H1 (cell line): ENCODE results near the gene KRTAP5-1. TPM values are rescaled to one million over a fixed set of nuclear protein-coding genes. Genes with fewer than 3 reads are reported as not detected.

Source experiments
- CTCF ChIA-PET: fragments of 300-600 bp; sonication (Branson Sonifier 250); formaldehyde crosslinking; loops from one replicate; lab custom pipeline; 2021; ENCODE audit not compliant: partially characterized antibody; lab: Charles Lee
- POLR2A ChIA-PET: fragments of 300-600 bp; sonication (Branson Sonifier 250); formaldehyde crosslinking; loops from one replicate; lab custom pipeline; 2021; ENCODE audit warnings: inconsistent platforms; ENCODE audit not compliant: partially characterized antibody; lab: Charles Lee
- DNase-seq, 2 experiments: peaks; one replicate each; pipeline versions ENCODE4 v3.0.0 to v3.0.0-alpha.2; 2010 to 2022; ENCODE audit warnings: low spot score in 2 of 2, low read depth in 1 of 2, mixed read lengths in 1 of 2
- FAIRE-seq: peaks from 2 replicates; lab custom pipeline; 2011; peaks lifted over from hg19 to GRCh38; lab: Jason Lieb, UNC
- H2AFZ ChIP-seq: 2 replicates; pipeline ENCODE4 v1.8.1; 2012; ENCODE audit warnings: low read length, inconsistent platforms
- H2AK5ac ChIP-seq: 2 replicates; pipeline ENCODE4 v1.6.1; 2013; ENCODE audit warnings: low read depth, low read length
- H2BK120ac ChIP-seq: replicated peaks from 2 replicates; pipeline ENCODE3; 2013; ENCODE audit warnings: low read depth, low read length, inconsistent platforms
- H2BK12ac ChIP-seq: 2 replicates; pipeline ENCODE4 v1.6.1; 2013; ENCODE audit warnings: low read depth, low read length
- H2BK15ac ChIP-seq: 2 replicates; pipeline ENCODE4 v1.6.1; 2013; ENCODE audit warnings: low read length
- H2BK20ac ChIP-seq: 2 replicates; pipeline ENCODE4 v1.6.1; 2013; ENCODE audit warnings: low read length
- H2BK5ac ChIP-seq: 2 replicates; pipeline ENCODE4 v1.6.1; 2013; ENCODE audit warnings: low read depth, low read length
- H3K14ac ChIP-seq: 2 replicates; pipeline ENCODE4 v1.6.1; 2013; ENCODE audit warnings: inconsistent platforms; ENCODE audit not compliant: insufficient read length
- H3K18ac ChIP-seq: 2 replicates; pipeline ENCODE4 v1.6.1; 2013; ENCODE audit warnings: low read length; ENCODE audit errors: extremely low read depth
- H3K23ac ChIP-seq: 2 replicates; pipeline ENCODE4 v1.6.1; 2013; ENCODE audit warnings: inconsistent platforms; ENCODE audit not compliant: insufficient read length
- H3K23me2 ChIP-seq: 2 replicates; pipeline ENCODE4 v1.6.1; 2013; ENCODE audit warnings: low read depth, low read length
- H3K27ac ChIP-seq: 2 replicates; pipeline ENCODE4 v1.6.1; 2011; ENCODE audit warnings: low read depth, low read length, inconsistent platforms
- H3K27me3 ChIP-seq, 4 experiments: replicated peaks in 1 of 4; 1 replicate in 1 of 4; 2 replicates in 3 of 4; pipeline versions ENCODE4 v1.6.1 to v1.8.1; 2011 to 2013; ENCODE audit warnings: low read length in 3 of 4, mild to moderate bottlenecking in 3 of 4, inconsistent platforms in 2 of 4, mixed read lengths in 2 of 4, moderate library complexity in 1 of 4; ENCODE audit not compliant: control insufficient read depth in 3 of 4, insufficient read depth in 3 of 4; ENCODE audit errors: extremely low read depth in 1 of 4
- H3K36me3 ChIP-seq, 4 experiments: 2 replicates each; pipeline versions ENCODE4 v1.6.1 to v1.8.1; 2011 to 2013; ENCODE audit warnings: mild to moderate bottlenecking in 4 of 4, low read length in 3 of 4, moderate library complexity in 2 of 4, control low read depth in 1 of 4, inconsistent platforms in 1 of 4; ENCODE audit not compliant: insufficient read depth in 4 of 4, control insufficient read depth in 2 of 4
- H3K4ac ChIP-seq: replicated peaks from 2 replicates; pipeline ENCODE3; 2013; ENCODE audit warnings: low read length, low read depth, mixed read lengths, inconsistent platforms; ENCODE audit not compliant: insufficient read length
- H3K4me1 ChIP-seq, 4 experiments: replicated peaks in 1 of 4; 1 replicate in 1 of 4; 2 replicates in 3 of 4; pipeline versions ENCODE4 v1.6.1 to v1.8.1; 2011 to 2013; ENCODE audit warnings: low read length in 3 of 4, inconsistent platforms in 2 of 4, mixed read lengths in 1 of 4; ENCODE audit not compliant: insufficient read depth in 4 of 4, control insufficient read depth in 3 of 4
- H3K4me2 ChIP-seq, 2 experiments: 2 replicates each; pipeline versions ENCODE4 v1.6.1 to v1.8.1; 2011 to 2013; ENCODE audit warnings: low read depth in 2 of 2, low read length in 2 of 2, control low read depth in 1 of 2, inconsistent platforms in 1 of 2, mild to moderate bottlenecking in 1 of 2; ENCODE audit not compliant: insufficient read depth in 1 of 2
- H3K4me3 ChIP-seq, 4 experiments: fragments of 200-600, 300-600 bp in 1 of 4; sonication (generic), shearing (Covaris generic), sonication (Bioruptor Twin) in 1 of 4; 2 replicates each; pipeline versions ENCODE4 v1.5.1 to v1.8.1; 2011 to 2016; ENCODE audit warnings: low read length in 4 of 4, low read depth in 3 of 4, control low read depth in 2 of 4, inconsistent platforms in 2 of 4, mild to moderate bottlenecking in 2 of 4, mixed read lengths in 1 of 4, moderate library complexity in 1 of 4; ENCODE audit not compliant: insufficient read depth in 2 of 4; ENCODE audit errors: extremely low read depth in 1 of 4
- H3K56ac ChIP-seq: replicated peaks from 2 replicates; pipeline ENCODE3; 2013; ENCODE audit warnings: low read depth, mild to moderate bottlenecking, mixed read lengths, low read length, inconsistent platforms; ENCODE audit not compliant: insufficient read length
- H3K79me1 ChIP-seq: 2 replicates; pipeline ENCODE4 v1.6.1; 2013; ENCODE audit warnings: low read depth, low read length, control low read depth
- H3K79me2 ChIP-seq, 2 experiments: 2 replicates each; pipeline versions ENCODE4 v1.6.1 to v1.8.1; 2012 to 2013; ENCODE audit warnings: low read length in 2 of 2, mild to moderate bottlenecking in 2 of 2, inconsistent platforms in 1 of 2; ENCODE audit not compliant: insufficient read depth in 2 of 2, control insufficient read depth in 1 of 2
- H3K9ac ChIP-seq, 4 experiments: replicated peaks in 1 of 4; 1 replicate in 1 of 4; 2 replicates in 3 of 4; pipeline versions ENCODE4 v1.6.1 to v1.8.1; 2011 to 2013; ENCODE audit warnings: low read depth in 3 of 4, low read length in 3 of 4, control low read depth in 2 of 4, mild to moderate bottlenecking in 2 of 4, moderate library complexity in 2 of 4, inconsistent platforms in 1 of 4; ENCODE audit errors: extremely low read depth in 1 of 4
- H3K9me3 ChIP-seq, 2 experiments: 2 replicates each; pipeline versions ENCODE4 v1.6.1 to v1.8.1; 2012 to 2013; ENCODE audit warnings: mild to moderate bottlenecking in 2 of 2, moderate library complexity in 2 of 2, control low read depth in 1 of 2, inconsistent platforms in 1 of 2, low read depth in 1 of 2, low read length in 1 of 2, mixed read lengths in 1 of 2; ENCODE audit not compliant: insufficient read depth in 2 of 2
- H4K20me1 ChIP-seq, 2 experiments: replicated peaks in 1 of 2; 2 replicates each; pipeline versions ENCODE3 to v1.8.1; 2011 to 2013; ENCODE audit warnings: inconsistent platforms in 2 of 2, low read length in 2 of 2, mild to moderate bottlenecking in 1 of 2; ENCODE audit not compliant: insufficient read depth in 2 of 2, control insufficient read depth in 1 of 2
- H4K5ac ChIP-seq: 2 replicates; pipeline ENCODE4 v1.6.1; 2013; ENCODE audit warnings: low read length, low read depth, mixed read lengths, inconsistent platforms; ENCODE audit not compliant: insufficient read length
- H4K8ac ChIP-seq: 2 replicates; pipeline ENCODE4 v1.8.0; 2013; ENCODE audit warnings: mild to moderate bottlenecking, moderate library complexity, low read length, inconsistent platforms; ENCODE audit not compliant: insufficient read depth; ENCODE audit errors: extremely low read depth
- H4K91ac ChIP-seq: replicated peaks from 2 replicates; pipeline ENCODE3; 2013; ENCODE audit warnings: low read length, mixed read lengths, inconsistent platforms; ENCODE audit not compliant: insufficient read length
- NANOG ChIP-seq: IDR thresholded peaks from 2 replicates; pipeline ENCODE4 v1.6.1; 2011; ENCODE audit warnings: low read length, low read depth, mild to moderate bottlenecking, inconsistent platforms; ENCODE audit not compliant: insufficient read depth, poor library complexity, severe bottlenecking
- WGBS, 2 experiments: shearing (Covaris generic) in 1 of 2; methylation state at CpG; one replicate each; pipeline versions ENCODE4 v1.1.6 to v1.1.7; 2013 to 2015; ENCODE audit warnings: low lambda C conversion rate in 2 of 2, mixed read lengths in 2 of 2, inconsistent platforms in 1 of 2, low coverage in 1 of 2, missing lambda C conversion rate in 1 of 2; ENCODE audit not compliant: insufficient replicate concordance in 2 of 2, insufficient coverage in 1 of 2, insufficient read length in 1 of 2; ENCODE audit errors: extremely low coverage in 1 of 2, missing lambda C conversion rate in 1 of 2; 5-methylcytosine and 5-hydroxymethylcytosine counted together
- polyA plus RNA-seq, 7 experiments: library from polyadenylated mRNA; depleted of rRNA in 3 of 7; stranded (reverse) in 5 of 7; unstranded in 2 of 7; fragments of >200 nt in 5 of 7; fragments of 200-250 nt in 2 of 7; gene quantifications; 1 replicate in 5 of 7; 2 replicates in 1 of 7; 4 replicates in 1 of 7; pipeline versions ENCODE4 v1.2.1 to v1.2.3, GENCODE V29; 2011 to 2013; ENCODE audit warnings: missing spikeins in 2 of 7, mixed read lengths in 2 of 7
- total RNA-seq: library from RNA; stranded (reverse); fragmentation: NEBNext Ultra II Directional; extraction: Animal tissue kit (Norgen Biotek cat#: 25700); gene quantifications from 2 replicates; pipeline ENCODE4 v1.2.1, GENCODE V29; 2021

Gene KRTAP5-1
- total and polyA plus RNA-seq, 2 of the 8 experiments (the other 6 are each of a cell fraction or from before 2014, with no cell fraction given): not detected

- Histone ChIP-seq H3K14ac (no peak overlapping the region), H4K20me1 (no peaks in the 10 kb centered on the region), H2BK20ac (no peak overlapping the region), H3K36me3 (no peaks in the 10 kb centered on the region), H3K4ac (no peak overlapping the region), H3K9me3 (no peaks in the 10 kb centered on the region), H3K9ac (no peak overlapping the region), H2BK120ac (no peak overlapping the region), H3K4me1 (no peaks in the 10 kb centered on the region; a peak in 1 of 7 replicates), H2AK5ac (no peak overlapping the region), H4K91ac (no peak overlapping the region), H3K27ac (no peak overlapping the region), H3K23ac (no peak overlapping the region), H3K79me2 (no peaks in the 10 kb centered on the region), H3K79me1 (no peaks in the 10 kb centered on the region), H3K4me3 (no peak overlapping the region), H2BK12ac (no peak overlapping the region), H3K18ac (no peak overlapping the region), H3K4me2 (no peak overlapping the region), H2BK5ac (no peak overlapping the region), H4K8ac (no peak overlapping the region), H2AFZ (no peak overlapping the region), H4K5ac (no peak overlapping the region), H3K23me2 (no peaks in the 10 kb centered on the region; the same call in 1 of the 2 replicates), H2BK15ac (no peak overlapping the region), H3K56ac (no peak overlapping the region), H3K27me3 (no peaks in the 10 kb centered on the region; a peak in 2 of 7 replicates)
- FAIRE-seq (no peak), DNase-seq (no peak)
- TF ChIP-seq NANOG: no peak
- ChIA-PET POLR2A (no interaction called here), CTCF (interaction anchor here (0.9 to 1.4 kb wide), 3 partner anchors 9 to 378 kb away, joined by 3 to 4 read pairs (median 3); no protein-coding TSS in a partner anchor)
- 69% methylated on average over 2 of the region's 2 CpGs; no CpG with 5 or more reads in 1 of the 2 experiments for WGBS, 2 experiments
Measured at GRCh38 chr11:1586699-1587098, 1.6 kb upstream of the KRTAP5-1 start.
